ENCODE data around the gene GUCY1A1.

Gene GUCY1A1

GRCh38 chr4:155773196-155773800 is 106.7 kb downstream of the GUCY1A1 start:
- no peak for FAIRE-seq
- DNase-seq (ENCODE audit: low spot score): no peak

GRCh38 chr4:155774033-155774432 is 107.4 kb downstream of the GUCY1A1 start:
- no peak for FAIRE-seq
- no peak for DNase-seq (ENCODE audit: low spot score)

- DNase-seq (ENCODE audit: low spot score) (no peak), FAIRE-seq (no peak)
Measured at GRCh38 chr4:155777971-155778735, 111.5 kb downstream of the GUCY1A1 start.

GRCh38 chr4:155780775-155781174 is 114.1 kb downstream of the GUCY1A1 start:
- no peak for FAIRE-seq
- DNase-seq (ENCODE audit: low spot score): no peak

- no peak for DNase-seq (ENCODE audit: low spot score)
- no peak for FAIRE-seq
Measured at GRCh38 chr4:155781249-155781831, 114.7 kb downstream of the GUCY1A1 start.
